HEK293 (cell line): ENCODE data around the gene GID8.

Experiments used
- ZBTB20 ChIP-seq: fragments of 450-650 bp; formaldehyde crosslinking; IDR thresholded peaks from 2 replicates; pipeline ENCODE4 v1.5.1; 2016; ENCODE audit warnings: missing biosample characterization, missing genetic modification characterization
- ZBTB7A ChIP-seq: fragments of 450-650 bp; formaldehyde crosslinking; IDR thresholded peaks from 2 replicates; pipeline ENCODE4 v1.5.1; 2016; ENCODE audit warnings: low read depth, missing biosample characterization, missing genetic modification characterization
- ZNF23 ChIP-seq: fragments of 450-650 bp; formaldehyde crosslinking; IDR thresholded peaks from 2 replicates; pipeline ENCODE4 v1.5.1; 2016; ENCODE audit warnings: missing biosample characterization, missing genetic modification characterization, borderline replicate concordance
- ZNF311 ChIP-seq: fragments of 450-650 bp; formaldehyde crosslinking; IDR thresholded peaks from 2 replicates; pipeline ENCODE4 v1.5.1; 2017; ENCODE audit warnings: missing biosample characterization, missing genetic modification characterization, borderline replicate concordance
- ZNF707 ChIP-seq: fragments of 450-650 bp; formaldehyde crosslinking; IDR thresholded peaks from 2 replicates; pipeline ENCODE4 v1.5.1; 2016; ENCODE audit warnings: missing biosample characterization, missing genetic modification characterization
- TF ChIP-seq, protein P1 (sequence below): fragments of 450-650 bp; formaldehyde crosslinking; IDR thresholded peaks from 2 replicates; pipeline ENCODE4 v1.5.1; 2016; ENCODE audit warnings: missing biosample characterization, missing genetic modification characterization
- TF ChIP-seq, protein P2 (sequence below): fragments of 450-650 bp; formaldehyde crosslinking; IDR thresholded peaks from 2 replicates; pipeline ENCODE4 v1.5.1; 2016; ENCODE audit warnings: missing biosample characterization, missing genetic modification characterization

DNA sequence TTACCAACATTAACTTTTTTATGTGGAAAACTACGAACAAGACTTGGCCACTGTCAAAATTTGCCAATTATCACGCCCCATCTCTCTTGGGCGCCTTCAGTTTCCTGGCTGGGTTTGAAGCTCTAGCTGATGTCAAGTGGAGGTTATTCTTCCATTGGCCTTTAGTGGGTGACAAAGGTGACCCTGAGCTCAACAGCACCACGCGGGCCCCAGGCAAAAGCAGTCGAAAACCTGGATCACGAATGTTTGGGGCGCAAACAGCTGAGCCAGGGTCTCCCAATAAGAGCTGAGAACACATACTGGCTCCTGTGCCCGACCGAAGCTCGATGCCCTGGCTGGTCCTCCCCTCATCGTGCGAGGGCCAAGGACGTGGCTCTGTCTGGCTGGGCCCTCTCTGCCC lies 41.4 kb downstream of the GID8 start:
- TF ChIP-seq, protein P1, sequence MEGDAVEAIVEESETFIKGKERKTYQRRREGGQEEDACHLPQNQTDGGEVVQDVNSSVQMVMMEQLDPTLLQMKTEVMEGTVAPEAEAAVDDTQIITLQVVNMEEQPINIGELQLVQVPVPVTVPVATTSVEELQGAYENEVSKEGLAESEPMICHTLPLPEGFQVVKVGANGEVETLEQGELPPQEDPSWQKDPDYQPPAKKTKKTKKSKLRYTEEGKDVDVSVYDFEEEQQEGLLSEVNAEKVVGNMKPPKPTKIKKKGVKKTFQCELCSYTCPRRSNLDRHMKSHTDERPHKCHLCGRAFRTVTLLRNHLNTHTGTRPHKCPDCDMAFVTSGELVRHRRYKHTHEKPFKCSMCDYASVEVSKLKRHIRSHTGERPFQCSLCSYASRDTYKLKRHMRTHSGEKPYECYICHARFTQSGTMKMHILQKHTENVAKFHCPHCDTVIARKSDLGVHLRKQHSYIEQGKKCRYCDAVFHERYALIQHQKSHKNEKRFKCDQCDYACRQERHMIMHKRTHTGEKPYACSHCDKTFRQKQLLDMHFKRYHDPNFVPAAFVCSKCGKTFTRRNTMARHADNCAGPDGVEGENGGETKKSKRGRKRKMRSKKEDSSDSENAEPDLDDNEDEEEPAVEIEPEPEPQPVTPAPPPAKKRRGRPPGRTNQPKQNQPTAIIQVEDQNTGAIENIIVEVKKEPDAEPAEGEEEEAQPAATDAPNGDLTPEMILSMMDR (tag by site-specific recombination) = no peak
- TF ChIP-seq ZNF23 (no peak), ZBTB7A (tag by site-specific recombination) (no peak), ZNF707 (no peak), ZBTB20 (no peak), ZNF311 (no peak)
- TF ChIP-seq, protein P2, sequence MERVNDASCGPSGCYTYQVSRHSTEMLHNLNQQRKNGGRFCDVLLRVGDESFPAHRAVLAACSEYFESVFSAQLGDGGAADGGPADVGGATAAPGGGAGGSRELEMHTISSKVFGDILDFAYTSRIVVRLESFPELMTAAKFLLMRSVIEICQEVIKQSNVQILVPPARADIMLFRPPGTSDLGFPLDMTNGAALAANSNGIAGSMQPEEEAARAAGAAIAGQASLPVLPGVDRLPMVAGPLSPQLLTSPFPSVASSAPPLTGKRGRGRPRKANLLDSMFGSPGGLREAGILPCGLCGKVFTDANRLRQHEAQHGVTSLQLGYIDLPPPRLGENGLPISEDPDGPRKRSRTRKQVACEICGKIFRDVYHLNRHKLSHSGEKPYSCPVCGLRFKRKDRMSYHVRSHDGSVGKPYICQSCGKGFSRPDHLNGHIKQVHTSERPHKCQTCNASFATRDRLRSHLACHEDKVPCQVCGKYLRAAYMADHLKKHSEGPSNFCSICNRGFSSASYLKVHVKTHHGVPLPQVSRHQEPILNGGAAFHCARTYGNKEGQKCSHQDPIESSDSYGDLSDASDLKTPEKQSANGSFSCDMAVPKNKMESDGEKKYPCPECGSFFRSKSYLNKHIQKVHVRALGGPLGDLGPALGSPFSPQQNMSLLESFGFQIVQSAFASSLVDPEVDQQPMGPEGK (tag by site-specific recombination) = no peak
